Endodermal cell (in vitro differentiated cells): ENCODE measurements around the gene GLIS1. TPM values are rescaled to one million over a fixed set of nuclear protein-coding genes. Genes with fewer than 3 reads are reported as not detected.
A peak's percentile ranks its signal among the peaks of the same experiment; 100 is the strongest.

Experiments
- DNase-seq: peaks from one replicate; pipeline ENCODE4 v3.0.0-alpha.2; 2017
- H3K27ac ChIP-seq: 2 replicates; pipeline ENCODE4 v1.5.1; 2013; ENCODE audit warnings: mild to moderate bottlenecking, low read depth, low read length, moderate library complexity
- H3K27me3 ChIP-seq: 2 replicates; pipeline ENCODE4 v1.6.1; 2013; ENCODE audit warnings: mild to moderate bottlenecking, low read length, moderate library complexity; ENCODE audit not compliant: insufficient read depth, control insufficient read depth, poor library complexity, severe bottlenecking
- H3K36me3 ChIP-seq: 2 replicates; pipeline ENCODE4 v1.7.0; 2013; ENCODE audit warnings: mild to moderate bottlenecking, low read length, moderate library complexity; ENCODE audit not compliant: control insufficient read depth, insufficient read depth
- H3K4me1 ChIP-seq: one replicate; pipeline ENCODE4 v1.7.0; 2013; ENCODE audit warnings: low read length; ENCODE audit not compliant: control insufficient read depth, insufficient read depth
- H3K4me3 ChIP-seq: 2 replicates; pipeline ENCODE4 v1.5.1; 2013; ENCODE audit warnings: mild to moderate bottlenecking, low read length, moderate library complexity
- H3K9ac ChIP-seq: 2 replicates; pipeline ENCODE4 v1.6.1; 2013; ENCODE audit warnings: mild to moderate bottlenecking, low read length, moderate library complexity; ENCODE audit not compliant: poor library complexity, severe bottlenecking; ENCODE audit errors: extremely low read depth
- H3K9me3 ChIP-seq: 2 replicates; pipeline ENCODE4 v1.6.1; 2013; ENCODE audit warnings: mild to moderate bottlenecking, low read length, moderate library complexity; ENCODE audit not compliant: control insufficient read depth
- H3K27ac Mint-ChIP-seq: 2 replicates; pipeline ENCODE4 v1.8.0; 2020; ENCODE audit warnings: mixed read lengths
- H3K27me3 Mint-ChIP-seq: 2 replicates; pipeline ENCODE4 v1.8.0; 2021; ENCODE audit warnings: mild to moderate bottlenecking, mixed read lengths; ENCODE audit not compliant: insufficient read depth
- H3K36me3 Mint-ChIP-seq: 2 replicates; pipeline ENCODE4 v1.8.0; 2020; ENCODE audit warnings: low read depth, mixed read lengths
- H3K4me1 Mint-ChIP-seq: 2 replicates; pipeline ENCODE4 v1.8.0; 2020; ENCODE audit warnings: mixed read lengths
- H3K4me3 Mint-ChIP-seq: 2 replicates; pipeline ENCODE4 v1.8.0; 2020; ENCODE audit warnings: mild to moderate bottlenecking, moderate library complexity, mixed read lengths
- H3K9me3 Mint-ChIP-seq: 2 replicates; pipeline ENCODE4 v1.8.0; 2020; ENCODE audit warnings: mild to moderate bottlenecking, mixed read lengths
- CTCF ChIP-seq: fragments of 200-600 bp; sonication (generic); conservative IDR thresholded peaks from 2 replicates; pipeline ENCODE4 v1.5.0; 2021; ENCODE audit warnings: antibody characterized with exemption, mild to moderate bottlenecking
- WGBS, 2 experiments: methylation state at CpG; one replicate each; pipeline versions ENCODE4 v1.1.5 to v1.1.7; 2013; ENCODE audit warnings: missing lambda C conversion rate in 2 of 2, mixed read lengths in 1 of 2; ENCODE audit not compliant: insufficient coverage in 1 of 2, insufficient read length in 1 of 2; 5-methylcytosine and 5-hydroxymethylcytosine counted together
- total RNA-seq, 2 donors: library from RNA; stranded (reverse); fragmentation: NEBNext Ultra II Directional in 1 of 2; extraction: Animal tissue kit (Norgen Biotek cat#: 25700) in 1 of 2; gene quantifications; 2 replicates in 1 of 2; 3 replicates in 1 of 2; pipeline ENCODE4 v1.2.1, GENCODE V29; 2021

The GLIS1 gene
- total RNA-seq, 2 donors from 2014 or later, result 2.1 to 3.9 TPM

- Mint-ChIP-seq H3K36me3 (no peaks in the 10 kb centered on the region), H3K27ac (no peak overlapping the region), H3K27me3 (peaks cover 3% of the 10 kb centered on the region), H3K4me1 (peaks cover under 1% of the 10 kb centered on the region), H3K9me3 (no peaks in the 10 kb centered on the region), H3K4me3 (no peak overlapping the region)
- no peak overlapping the region for H3K4me3 ChIP-seq
- H3K27me3 ChIP-seq, result no peaks in the 10 kb centered on the region
- H3K4me1 ChIP-seq, result no peaks in the 10 kb centered on the region
- H3K9ac ChIP-seq, result no peak overlapping the region
- WGBS, 2 experiments, result 83 to 87% methylated on average over 6 to 7 of the region's 7 CpGs
- no peaks in the 10 kb centered on the region for H3K36me3 ChIP-seq
- H3K9me3 ChIP-seq, result no peaks in the 10 kb centered on the region
- peak; percentile 21 for DNase-seq
- no peak for TF ChIP-seq CTCF
- no peak overlapping the region for H3K27ac ChIP-seq
These were observed 263.3 kb downstream of the GLIS1 start for GRCh38 chr1:53475664-53476063.

GRCh38 chr1:53473463-53473862 lies 265.5 kb downstream of the GLIS1 start:
- Histone ChIP-seq H3K9me3 (no peaks in the 10 kb centered on the region), H3K27ac (no peak overlapping the region), H3K4me3 (no peak overlapping the region), H3K36me3 (no peaks in the 10 kb centered on the region), H3K4me1 (no peaks in the 10 kb centered on the region), H3K9ac (no peak overlapping the region), H3K27me3 (no peaks in the 10 kb centered on the region)
- Mint-ChIP-seq H3K36me3 (no peaks in the 10 kb centered on the region), H3K27me3 (peaks cover 7% of the 10 kb centered on the region), H3K9me3 (no peaks in the 10 kb centered on the region), H3K27ac (no peak overlapping the region), H3K4me1 (peaks cover 5% of the 10 kb centered on the region), H3K4me3 (no peak overlapping the region)
- peak; percentile 30 for DNase-seq
- TF ChIP-seq CTCF, result peak; percentile 68
- WGBS, 2 experiments, result 80% methylated on average over 3 of the region's 3 CpGs; no CpG with 5 or more reads in 1 of the 2 experiments

- 95 to 97% methylated on average over 9 of the region's 9 CpGs for WGBS, 2 experiments
- TF ChIP-seq CTCF, result no peak
- no peak overlapping the region for H3K27ac Mint-ChIP-seq
These were observed 268.0 kb downstream of the GLIS1 start for GRCh38 chr1:53471000-53471399.

More at GRCh38 chr1:53471000-53471399, 268.0 kb downstream of the GLIS1 start:
- H3K4me3 ChIP-seq, result no peak overlapping the region
- H3K27me3 ChIP-seq, result no peaks in the 10 kb centered on the region
- no peak overlapping the region for H3K4me3 Mint-ChIP-seq
- H3K36me3 ChIP-seq, result no peaks in the 10 kb centered on the region
- no peaks in the 10 kb centered on the region for H3K4me1 ChIP-seq
- no peaks in the 10 kb centered on the region for H3K36me3 Mint-ChIP-seq
- no peak overlapping the region for H3K27ac ChIP-seq
- H3K27me3 Mint-ChIP-seq, result peaks cover 4% of the 10 kb centered on the region
- no peak for DNase-seq
- H3K9me3 ChIP-seq, result no peaks in the 10 kb centered on the region
- H3K9me3 Mint-ChIP-seq, result no peaks in the 10 kb centered on the region
- H3K4me1 Mint-ChIP-seq, result peaks cover 5% of the 10 kb centered on the region
- no peak overlapping the region for H3K9ac ChIP-seq
